ENCODE measurements around the gene CRKL. TPM values are rescaled to one million over a fixed set of nuclear protein-coding genes. Genes with fewer than 3 reads are reported as not detected.
"Not testable (repeated sequence)": the region's sequence is repeated elsewhere in the genome, so short reads cannot be mapped to it uniquely, and the experiment has no call there.

Gene CRKL
- total RNA-seq, 1 experiment from 2014 or later, result 43.9 TPM

DNA sequence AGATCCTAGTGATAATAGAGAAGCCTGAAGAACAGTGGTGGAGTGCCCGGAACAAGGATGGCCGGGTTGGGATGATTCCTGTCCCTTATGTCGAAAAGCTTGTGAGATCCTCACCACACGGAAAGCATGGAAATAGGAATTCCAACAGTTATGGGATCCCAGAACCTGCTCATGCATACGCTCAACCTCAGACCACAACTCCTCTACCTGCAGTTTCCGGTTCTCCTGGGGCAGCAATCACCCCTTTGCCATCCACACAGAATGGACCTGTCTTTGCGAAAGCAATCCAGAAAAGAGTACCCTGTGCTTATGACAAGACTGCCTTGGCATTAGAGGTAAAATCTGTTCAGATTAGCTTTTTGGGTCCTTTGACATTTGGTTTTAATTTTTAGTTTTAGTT is 16.7 kb downstream of the CRKL start:
- no peak for DNase-seq (ENCODE audit: low read depth)

DNA sequence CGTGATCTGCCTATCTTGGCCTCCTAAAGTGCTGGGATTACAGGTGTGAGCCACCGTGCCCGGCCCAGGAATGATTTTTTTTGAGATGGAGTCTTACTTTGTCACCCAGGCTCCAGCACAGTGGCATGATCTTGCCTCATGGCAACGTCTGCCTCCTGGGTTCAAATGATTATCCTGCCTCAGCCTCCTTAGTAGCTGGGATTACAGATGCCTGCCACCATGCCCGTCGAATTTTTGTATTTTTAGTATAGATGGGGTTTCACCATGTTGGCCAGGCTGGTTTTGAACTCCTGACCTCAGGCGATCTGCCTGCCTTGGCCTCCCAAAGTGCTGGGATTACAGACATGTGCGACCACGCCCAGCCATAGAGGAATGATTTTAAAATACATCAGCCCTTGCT is 17.8 kb downstream of the CRKL start:
- DNase-seq (ENCODE audit: low read depth), result not testable (repeated sequence)

DNA sequence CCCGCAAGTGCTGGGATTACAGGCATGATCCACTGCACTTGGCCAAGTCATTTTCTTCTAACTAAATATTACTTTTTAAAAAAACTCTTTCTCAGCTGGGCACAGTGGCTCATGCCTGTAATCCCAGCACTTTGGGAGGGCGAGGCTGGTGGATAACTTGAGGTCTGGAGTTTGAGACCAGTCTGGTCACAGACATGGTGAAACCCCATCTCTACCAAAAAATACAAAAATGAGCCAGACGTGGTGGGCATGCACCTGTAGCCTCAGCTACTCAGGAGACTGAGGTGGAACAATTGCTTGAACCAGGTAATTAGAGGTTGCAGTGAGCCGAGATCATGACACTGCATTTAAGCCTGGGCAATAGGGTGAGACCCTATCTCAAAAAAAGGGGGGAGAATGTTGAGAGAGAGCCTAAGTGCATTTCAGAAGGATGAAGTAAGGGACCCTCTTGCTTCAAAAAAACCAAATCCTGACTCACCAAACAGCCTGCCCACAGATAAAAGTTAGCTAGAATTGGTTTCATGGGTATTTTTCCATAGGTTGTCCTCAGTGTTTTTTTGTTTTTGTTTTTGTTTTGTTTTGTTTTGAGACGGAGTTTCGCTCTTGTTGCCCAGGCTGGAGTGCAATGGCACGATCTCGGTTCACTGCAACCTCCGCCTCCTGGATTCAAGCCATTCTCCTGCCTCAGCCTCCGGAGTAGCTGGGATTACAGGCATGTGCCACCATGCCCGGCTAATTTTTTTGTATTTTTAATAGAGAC is 18.8 kb downstream of the CRKL start:
- DNase-seq (ENCODE audit: low read depth), result not testable (repeated sequence)

DNA sequence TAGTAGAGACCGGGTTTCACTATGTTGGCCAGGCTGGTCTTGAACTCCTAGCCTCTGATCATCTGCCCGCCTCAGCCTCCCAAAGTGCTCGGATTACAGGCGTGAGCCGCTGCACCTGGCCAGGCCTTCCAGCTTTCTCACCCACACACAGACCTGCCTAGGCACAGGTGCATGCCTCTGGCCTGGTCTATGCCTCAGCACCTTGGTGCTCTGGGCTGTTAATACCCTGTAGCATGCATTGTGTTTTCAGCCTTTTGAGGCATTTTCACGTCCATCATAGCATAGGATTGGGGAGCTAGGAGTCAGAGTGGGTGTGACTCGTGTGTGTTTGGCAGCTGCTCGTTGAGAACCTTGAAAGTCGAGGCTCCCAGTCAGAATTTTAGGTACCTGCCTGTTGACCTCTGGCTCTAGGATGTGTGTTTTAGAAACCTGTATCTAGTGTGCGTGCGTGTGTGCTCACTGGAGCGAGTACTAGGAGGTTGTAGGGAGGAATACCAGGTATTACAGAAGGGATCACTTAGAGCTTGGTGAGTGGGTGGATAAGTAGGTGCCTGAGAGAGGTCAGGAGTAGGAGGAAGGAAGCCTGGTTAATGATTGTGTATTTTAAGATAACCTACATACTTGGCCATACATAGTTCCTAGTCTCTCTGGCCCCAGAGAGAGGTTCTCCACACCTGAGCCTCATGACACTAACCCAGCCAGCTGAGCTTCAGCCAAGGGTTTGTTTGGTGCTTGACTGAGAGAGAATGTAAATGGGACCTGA is 20.0 kb downstream of the CRKL start:
- DNase-seq (ENCODE audit: low read depth), result no peak

DNA sequence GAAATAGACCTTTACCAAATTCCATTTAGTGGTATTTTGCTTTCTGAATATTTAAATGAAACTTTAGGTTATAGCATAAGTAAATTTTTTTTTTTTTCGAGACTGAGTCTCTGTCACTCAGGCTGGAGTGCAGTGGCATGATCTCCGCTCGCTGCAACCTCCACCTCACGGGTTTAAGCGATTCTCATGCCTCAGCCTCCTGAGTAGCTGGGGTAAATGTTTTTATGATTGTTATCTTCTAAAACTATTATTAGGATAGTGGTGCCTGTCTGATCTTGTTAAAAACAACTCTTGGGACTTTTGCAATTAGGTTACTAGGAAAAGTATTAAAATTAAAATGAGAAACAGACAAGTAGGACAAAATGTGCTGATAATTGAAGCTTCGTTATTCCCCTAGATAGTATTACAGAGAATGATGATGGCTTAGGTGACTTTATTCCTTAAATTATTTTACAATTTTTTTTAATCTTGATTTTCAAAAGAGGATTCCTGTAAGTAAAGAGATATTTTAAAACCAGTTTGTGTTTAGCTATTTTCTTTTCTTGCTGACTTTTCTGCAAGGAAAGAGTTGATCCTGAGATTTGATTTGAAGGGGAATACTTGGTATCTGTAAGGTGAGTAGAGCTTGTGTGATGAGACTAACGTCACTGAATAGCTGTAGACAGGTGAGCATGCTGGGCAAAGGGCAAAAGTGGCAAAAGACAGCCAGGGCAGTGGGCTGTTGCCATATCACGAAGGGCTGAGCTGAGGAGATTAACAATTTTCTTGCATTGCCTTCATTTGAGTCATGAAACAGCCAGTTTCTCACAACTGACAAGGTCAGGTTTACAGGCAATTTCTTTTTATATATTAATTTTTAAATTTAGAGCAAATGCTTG is 20.8 kb downstream of the CRKL start:
- DNase-seq (ENCODE audit: low read depth), result no peak

DNA sequence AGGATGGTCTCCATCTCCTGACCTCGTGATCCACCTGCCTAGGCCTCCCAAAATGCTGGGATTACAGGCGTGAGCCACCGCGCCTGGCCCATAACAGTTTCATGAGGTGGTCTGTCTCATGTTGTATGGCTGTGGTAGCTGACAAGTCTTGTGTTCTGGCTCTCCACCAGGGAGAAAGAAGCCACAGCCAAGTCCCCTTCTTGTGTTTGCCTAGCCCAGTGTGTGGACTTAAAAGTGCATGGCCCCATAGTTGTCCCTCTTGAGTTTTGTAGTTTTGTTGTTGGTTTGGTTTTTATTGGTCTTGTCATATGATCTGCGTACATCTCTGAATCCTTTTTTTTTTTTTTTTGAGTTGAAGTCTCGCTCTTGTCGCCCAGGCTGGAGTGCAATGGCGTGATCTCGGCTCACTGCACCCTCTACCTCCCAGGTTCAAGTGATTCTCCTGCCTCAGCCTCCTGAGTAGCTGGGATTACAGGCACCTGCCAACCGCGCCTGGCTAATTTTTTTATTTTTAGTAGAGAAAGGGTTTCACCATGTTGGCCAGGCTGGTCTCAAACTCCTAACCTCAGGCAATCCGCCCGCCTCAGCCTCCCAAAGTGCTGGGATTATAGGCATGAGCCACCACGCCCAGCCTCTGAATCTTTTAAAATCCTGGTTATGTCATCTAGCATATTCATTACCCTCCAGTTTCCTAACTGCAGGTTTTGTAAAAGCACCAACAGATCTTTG is 22.4 kb downstream of the CRKL start:
- not testable (repeated sequence) for DNase-seq (ENCODE audit: low read depth)

DNA sequence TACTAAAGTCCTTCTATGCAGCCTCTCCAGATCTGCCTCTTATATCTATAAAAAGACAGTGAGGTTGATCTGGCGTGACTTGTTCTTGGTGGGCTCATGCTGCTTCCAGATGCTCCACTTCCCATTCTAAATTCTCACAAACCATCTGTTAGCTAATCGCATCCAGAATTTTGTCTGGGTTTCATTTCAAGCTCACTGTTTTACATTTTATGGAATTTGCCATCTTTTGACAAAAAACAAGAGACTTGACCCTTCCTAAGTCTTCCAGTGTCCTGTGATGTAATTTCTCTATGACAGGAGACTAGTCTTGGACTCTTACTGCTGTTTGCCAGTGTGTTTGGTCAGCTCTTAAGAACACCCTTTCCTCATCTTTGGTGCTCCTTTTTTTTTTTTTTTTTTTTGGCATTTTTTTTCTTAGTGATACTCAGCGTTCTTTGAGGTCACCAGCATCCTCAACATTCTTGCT is 23.0 kb downstream of the CRKL start:
- no peak for DNase-seq (ENCODE audit: low read depth)

DNA sequence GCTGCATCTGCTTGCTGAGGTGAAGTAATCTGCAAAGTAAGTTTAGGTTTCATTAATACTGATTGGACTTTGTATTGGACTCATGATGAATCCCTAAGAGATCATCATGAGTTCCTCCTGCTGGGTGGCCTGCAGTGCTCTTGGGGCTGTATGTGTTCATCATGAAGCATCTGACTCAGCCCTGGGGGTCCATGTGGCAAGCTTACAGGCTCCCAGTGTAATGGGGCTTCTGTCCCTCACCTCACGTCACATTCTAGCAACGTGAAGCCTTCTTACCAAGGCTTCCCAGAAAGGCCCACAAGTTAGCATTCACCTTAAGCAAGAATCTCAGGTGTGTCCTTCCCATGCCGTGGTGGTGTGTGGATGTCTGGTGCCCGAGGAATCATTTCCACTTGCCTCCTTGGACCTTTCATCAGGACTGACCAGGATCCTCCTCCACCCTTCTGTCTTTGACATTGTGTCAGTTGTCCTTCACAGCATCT is 23.7 kb downstream of the CRKL start:
- no peak for DNase-seq (ENCODE audit: low read depth)

DNA sequence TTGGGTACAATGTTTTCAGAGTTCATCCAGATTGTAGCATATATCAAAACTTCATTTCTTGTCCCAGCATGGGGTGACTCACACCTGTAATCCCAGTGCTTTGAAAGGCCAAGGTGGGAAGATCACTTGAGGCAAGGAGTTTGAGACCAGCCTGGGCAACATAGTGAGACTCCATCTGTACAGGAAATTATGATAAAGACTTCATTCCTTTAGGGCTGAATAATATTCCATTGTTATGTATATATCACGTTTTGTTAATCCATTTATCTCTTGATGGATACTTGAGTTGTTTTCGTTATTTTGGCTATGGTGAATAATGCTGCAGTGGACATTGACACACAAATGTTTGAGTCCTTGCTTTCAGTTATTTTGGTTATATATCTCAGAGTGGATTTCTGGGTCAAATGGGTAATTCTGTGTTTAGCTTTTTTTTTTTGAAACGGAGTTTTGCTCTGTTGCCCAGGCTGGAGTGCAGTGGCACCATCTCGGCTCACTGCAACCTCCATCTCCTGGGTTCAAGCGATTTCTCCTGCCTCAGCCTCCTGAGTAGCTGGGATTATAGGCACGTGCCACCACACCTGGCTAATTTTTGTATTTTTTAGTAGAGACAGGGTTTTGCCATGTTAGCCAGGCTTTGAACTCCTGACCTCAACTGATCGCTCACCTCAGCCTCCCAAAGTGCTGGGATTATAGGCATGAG is 25.1 kb downstream of the CRKL start:
- DNase-seq (ENCODE audit: low read depth), result peak; percentile 31

DNA sequence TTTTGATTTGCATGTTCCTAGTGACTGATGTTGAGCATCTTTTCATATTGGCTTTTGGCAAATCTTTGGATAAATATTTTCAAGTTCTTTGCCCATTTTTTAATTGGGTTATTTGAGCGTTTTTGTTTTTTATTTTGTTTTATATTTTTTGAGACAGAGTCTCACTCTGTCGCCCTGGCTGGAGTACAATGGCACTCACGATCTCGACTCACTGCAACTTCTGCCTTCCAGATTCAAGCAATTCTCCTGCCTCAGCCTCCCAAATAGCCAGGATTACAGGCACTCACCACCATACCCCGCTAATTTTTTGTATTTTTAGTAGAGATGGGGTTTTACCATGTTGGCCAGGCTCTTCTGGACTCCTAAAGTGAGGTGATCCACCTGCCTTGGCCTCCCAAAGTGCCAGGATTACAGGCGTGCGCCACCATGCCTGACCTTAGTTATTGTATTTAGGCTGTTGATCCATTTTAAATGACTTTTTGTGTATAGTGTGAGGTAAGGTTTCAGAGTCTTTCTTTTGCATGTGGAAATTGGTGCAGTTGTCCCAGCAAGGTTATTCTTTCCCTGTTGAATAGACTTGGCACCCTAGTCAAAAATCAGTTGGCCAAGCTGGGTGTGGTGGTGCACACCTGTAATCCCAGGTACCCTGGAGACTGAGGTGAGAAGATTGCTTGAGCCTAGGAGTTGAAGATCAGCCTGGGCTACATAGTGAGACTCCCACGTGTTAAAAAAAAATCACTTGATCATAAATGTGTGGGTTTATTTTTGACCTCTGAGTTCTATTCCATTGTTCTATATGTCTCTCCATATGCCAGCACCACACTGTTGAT is 26.1 kb downstream of the CRKL start:
- DNase-seq (ENCODE audit: low read depth), result no peak

DNA sequence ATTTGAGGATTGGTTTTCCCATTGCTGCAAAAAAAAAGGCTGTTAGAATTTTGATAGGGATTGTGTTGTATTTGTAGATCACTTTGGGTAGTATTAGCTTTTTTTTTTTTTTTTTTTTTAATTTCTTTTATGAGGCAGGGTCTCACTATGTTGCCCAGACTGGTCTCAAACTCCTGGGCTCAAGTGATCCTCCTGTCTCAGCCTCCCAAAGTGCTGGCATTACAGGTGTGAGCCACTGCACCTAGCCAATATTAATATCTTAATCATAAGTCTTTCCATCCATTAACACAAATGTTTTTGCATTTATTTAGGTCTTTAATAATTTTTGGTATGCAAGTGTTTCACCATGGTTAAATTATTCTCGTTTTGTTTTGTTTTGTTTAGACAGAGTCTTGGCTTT is 26.8 kb downstream of the CRKL start:
- DNase-seq (ENCODE audit: low read depth), result no peak

DNA sequence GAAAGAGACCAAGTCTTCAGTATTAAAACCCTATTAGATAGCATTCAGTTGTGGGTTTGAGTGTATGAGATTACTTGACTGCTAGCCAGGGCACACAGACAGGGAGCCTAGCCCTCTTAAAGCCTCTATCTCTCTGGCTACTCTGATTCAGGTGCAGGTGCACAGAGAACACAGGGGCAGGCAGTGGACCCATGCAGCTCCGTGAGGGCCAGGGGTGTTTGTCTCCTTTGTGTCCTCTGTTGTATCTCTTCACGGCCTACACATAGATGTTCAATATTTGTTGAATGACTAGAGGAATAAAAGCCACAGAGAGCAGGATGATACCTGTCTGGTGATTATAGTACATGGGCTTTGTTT is 28.3 kb downstream of the CRKL start:
- DNase-seq (ENCODE audit: low read depth), result no peak

DNA sequence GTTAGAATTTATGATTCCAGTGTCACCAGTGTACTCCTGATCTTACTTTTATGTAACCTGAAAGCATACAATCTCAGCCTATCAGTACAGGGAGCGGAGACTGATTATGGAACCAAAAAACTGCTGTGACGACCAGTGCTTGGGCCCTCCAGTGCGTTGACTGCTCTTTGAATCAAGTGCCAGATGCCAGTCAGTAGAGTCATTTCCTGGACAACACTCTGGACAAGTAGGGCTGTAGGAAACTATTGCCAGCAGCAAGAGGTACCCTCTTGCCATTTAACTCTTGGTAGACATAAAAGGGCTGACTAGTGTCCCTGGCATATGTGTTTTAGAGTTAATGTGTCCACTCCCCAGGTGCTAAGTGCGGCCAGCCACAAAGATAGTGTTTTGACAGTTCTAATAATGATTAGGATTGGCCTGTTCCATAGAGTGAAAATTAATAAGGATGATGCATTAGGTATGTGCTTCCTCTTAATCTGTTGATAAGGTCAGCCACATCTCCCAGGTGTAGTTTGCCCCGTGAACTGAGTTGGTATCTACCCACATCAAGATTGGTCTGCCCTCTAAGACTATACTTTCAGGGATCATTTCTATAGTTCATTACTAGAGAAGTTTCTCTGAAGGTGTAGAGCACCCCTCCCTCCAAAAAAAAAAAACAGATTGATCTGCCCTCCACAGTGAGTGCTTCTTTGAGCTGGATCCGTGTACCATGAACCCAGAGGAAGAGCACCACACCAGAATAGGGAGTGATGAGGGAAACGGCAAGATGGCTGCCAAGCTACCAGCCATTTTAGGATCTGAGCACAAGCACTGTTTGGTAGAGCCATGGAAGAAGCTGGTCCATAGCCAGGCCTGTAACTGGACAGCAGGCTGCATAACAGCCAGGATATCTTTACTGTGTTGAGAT is 29.1 kb downstream of the CRKL start:
- peak; percentile 70 for DNase-seq (ENCODE audit: low read depth)

DNA sequence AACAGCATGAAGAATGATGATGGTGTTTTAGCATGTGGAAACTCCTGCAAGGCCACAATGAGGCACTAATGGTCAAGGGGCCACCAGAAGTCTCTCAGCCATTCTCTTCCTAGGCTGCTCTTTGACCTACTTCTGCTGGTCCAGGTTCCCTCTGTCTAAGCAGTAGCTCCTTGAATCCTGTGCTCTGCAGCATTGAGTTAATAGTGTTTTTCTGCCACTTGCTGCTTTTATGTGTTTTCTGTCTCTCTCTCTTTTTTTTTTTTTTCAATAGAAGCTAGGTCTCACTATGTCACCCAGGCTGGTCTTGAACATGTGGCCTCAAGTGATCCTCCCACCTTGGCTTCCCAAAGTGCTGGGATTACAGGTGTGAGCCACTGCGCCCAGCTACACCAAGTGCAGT is 29.8 kb downstream of the CRKL start:
- DNase-seq (ENCODE audit: low read depth), result no peak

DNA sequence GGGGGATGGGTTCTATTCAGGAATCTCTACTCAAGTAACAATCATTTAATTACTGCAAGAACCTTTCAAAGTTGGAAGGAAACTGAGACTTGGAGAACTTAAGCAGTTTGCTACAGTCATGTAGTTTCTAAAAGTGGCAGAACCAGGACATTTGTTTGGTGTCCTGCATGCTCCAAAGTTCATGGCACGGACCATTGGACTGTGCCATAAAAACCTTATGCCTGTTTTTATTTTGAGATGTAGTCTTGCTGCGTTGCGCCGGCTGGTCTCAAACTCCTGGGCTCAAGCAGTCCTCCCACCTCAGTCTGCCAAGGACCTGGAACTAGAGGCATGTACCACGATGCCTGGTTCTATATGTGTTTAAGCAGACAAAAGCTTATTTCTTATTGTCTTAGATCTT is 31.2 kb downstream of the CRKL start:
- DNase-seq (ENCODE audit: low read depth), result no peak

DNA sequence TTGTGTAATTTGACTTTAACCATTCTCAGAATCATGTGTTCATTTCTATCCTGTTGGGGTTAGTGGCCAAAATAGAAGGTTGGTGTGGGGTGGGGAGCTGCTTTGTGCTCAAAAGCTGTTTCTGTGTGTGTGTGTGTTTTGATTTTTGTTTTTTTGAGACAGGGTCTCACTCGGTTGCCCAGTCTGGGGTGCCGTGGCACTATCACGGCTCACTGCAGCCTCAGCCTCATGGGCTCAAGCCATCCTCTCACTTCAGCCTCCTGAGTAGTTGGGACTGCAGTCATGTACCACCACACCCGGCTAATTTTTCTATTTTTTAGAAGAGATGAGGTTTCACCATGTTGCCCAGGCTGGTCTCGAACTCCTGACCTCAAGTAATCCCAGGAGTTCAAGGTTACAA is 31.8 kb downstream of the CRKL start:
- no peak for DNase-seq (ENCODE audit: low read depth)

DNA sequence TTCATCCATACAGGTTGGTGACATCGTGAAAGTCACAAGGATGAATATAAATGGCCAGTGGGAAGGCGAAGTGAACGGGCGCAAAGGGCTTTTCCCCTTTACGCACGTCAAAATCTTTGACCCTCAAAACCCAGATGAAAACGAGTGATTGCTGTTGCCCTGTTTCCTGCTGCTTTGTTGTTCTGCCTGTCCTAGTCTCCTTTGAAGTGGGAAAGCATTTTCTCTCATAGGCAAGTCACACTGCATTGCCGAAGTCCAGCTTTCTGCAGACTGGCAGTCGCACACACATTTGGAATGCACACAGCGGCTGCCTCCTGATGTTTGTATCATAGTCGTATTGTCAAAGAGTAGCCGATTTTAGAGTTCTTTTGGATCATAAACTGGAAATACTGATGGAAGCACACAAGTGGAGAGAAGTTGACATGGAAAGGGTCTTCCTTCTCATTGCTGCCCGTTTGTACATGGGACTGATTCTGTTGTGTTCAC is 32.5 kb downstream of the CRKL start:
- DNase-seq (ENCODE audit: low read depth), result no peak

DNA sequence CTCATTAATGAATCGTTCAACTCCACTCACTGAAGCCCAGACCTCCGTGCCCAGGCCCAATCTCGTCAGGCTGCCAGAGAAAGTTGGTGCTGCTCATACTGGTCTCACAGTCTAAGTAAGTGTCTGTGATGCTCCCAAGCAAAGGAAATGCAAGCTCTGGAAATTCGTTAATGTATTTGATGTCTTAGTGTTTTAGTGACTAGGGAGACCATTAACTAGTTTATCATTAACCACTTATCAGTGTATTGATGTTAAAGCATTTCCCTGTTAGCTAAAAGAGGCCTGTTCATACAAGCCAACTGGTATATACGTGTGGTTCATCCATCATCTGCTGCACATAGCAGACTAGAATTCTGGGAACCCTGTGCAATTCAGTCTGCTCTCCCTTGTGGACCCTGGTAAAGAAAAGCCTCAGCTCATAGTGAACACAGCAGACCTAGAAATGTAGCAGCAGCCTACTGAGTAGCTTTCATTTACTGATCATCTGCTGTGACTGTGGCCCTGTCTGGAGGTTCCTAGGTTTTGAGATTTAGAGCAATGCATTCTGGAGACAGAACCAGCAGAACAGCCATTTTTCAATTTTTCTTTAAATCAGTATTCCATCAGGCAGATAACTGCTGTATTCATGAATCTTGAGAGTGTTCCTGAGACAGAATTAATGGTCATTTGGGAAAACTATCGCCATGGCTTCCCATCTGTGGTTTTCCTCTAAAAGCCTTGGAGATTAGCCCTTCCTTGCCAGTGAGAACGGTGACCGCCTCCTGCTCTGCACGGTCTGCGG is 34.1 kb downstream of the CRKL start:
- no peak for DNase-seq (ENCODE audit: low read depth)

All from M059J (cell line).